Gastrocnemius medialis (tissue), 4 donors: ENCODE results near the gene CORO6.

ENCODE experiments used
- POLR2A ChIP-seq, 2 donors: fragments of 450-650 bp; IDR thresholded peaks; one replicate each; pipeline ENCODE4 v1.6.1; 2017; ENCODE audit warnings: antibody characterized with exemption in 2 of 2, mild to moderate bottlenecking in 2 of 2, moderate library complexity in 2 of 2
- TF ChIP-seq, protein P1 (sequence below), 5 experiments: fragments of 450-650 bp in 3 of 5; fragments of 200-600 bp in 2 of 5; sonication (generic) in 2 of 5; IDR thresholded peaks in 4 of 5; conservative IDR thresholded peaks in 1 of 5; 1 replicate in 4 of 5; 2 replicates in 1 of 5; pipeline ENCODE4 v1.5.1; 2016 to 2019; ENCODE audit warnings: antibody characterized with exemption in 5 of 5, mild to moderate bottlenecking in 3 of 5, moderate library complexity in 3 of 5

GRCh38 chr17:29661213-29661612, 38.5 kb upstream of the CORO6 start:
- TF ChIP-seq, protein P1, sequence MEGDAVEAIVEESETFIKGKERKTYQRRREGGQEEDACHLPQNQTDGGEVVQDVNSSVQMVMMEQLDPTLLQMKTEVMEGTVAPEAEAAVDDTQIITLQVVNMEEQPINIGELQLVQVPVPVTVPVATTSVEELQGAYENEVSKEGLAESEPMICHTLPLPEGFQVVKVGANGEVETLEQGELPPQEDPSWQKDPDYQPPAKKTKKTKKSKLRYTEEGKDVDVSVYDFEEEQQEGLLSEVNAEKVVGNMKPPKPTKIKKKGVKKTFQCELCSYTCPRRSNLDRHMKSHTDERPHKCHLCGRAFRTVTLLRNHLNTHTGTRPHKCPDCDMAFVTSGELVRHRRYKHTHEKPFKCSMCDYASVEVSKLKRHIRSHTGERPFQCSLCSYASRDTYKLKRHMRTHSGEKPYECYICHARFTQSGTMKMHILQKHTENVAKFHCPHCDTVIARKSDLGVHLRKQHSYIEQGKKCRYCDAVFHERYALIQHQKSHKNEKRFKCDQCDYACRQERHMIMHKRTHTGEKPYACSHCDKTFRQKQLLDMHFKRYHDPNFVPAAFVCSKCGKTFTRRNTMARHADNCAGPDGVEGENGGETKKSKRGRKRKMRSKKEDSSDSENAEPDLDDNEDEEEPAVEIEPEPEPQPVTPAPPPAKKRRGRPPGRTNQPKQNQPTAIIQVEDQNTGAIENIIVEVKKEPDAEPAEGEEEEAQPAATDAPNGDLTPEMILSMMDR (IDR thresholded peaks at IDR 0.05 in 4 of 5, conservative IDR thresholded peaks at IDR 0.05 in 1 of 5): no peak
- TF ChIP-seq POLR2A (IDR thresholded peaks at IDR 0.05): no peak
